Brain microvascular endothelial cell (primary cell): Measurements from ENCODE around the gene PHF3.

Source experiments
- DNase-seq: peaks from one replicate; pipeline ENCODE4 v3.0.0-alpha.2; 2020
- H3K27ac ChIP-seq: fragments of 250-450 bp; sonication (Bioruptor Pico); 2 replicates; pipeline ENCODE4 v1.5.1; 2020; ENCODE audit warnings: mild to moderate bottlenecking, moderate library complexity
- H3K27me3 ChIP-seq: fragments of 250-450 bp; sonication (Bioruptor Pico); replicated peaks from 2 replicates; pipeline ENCODE4 v1.5.1; 2020; ENCODE audit warnings: mild to moderate bottlenecking
- H3K36me3 ChIP-seq: fragments of 250-450 bp; sonication (Bioruptor Pico); replicated peaks from 2 replicates; pipeline ENCODE4 v1.5.1; 2020; ENCODE audit warnings: mild to moderate bottlenecking
- H3K4me3 ChIP-seq: 2 replicates; pipeline ENCODE4 v1.5.1; 2011; ENCODE audit warnings: low read depth, mild to moderate bottlenecking, control low read depth, low read length, moderate library complexity
- CTCF ChIP-seq: IDR thresholded peaks from 2 replicates; pipeline ENCODE4 v1.5.1; 2011; ENCODE audit warnings: low read depth, mild to moderate bottlenecking, moderate library complexity, low read length, control low read depth, inconsistent platforms; ENCODE audit errors: missing control alignments
- in situ Hi-C: cut with HindIII; loops from 2 replicates; pipeline ENCODE4 v1.10.0; 2017; ENCODE audit warnings: low sequenced_read_pairs, low pct_ligation_motif_present

Gene PHF3

GRCh38 chr6:63708631-63709030 lies 73.0 kb downstream of the PHF3 start:
- Histone ChIP-seq H3K4me3 (no peak overlapping the region), H3K27me3 (no peaks in the 10 kb centered on the region), H3K36me3 (peaks cover 26% of the 10 kb centered on the region), H3K27ac (no peak overlapping the region)
- in situ Hi-C loops: no loop called here
- TF ChIP-seq CTCF: no peak
- no peak for DNase-seq

- DNase-seq: no peak
- Histone ChIP-seq H3K27ac (no peak overlapping the region), H3K4me3 (no peak overlapping the region), H3K36me3 (peaks cover 26% of the 10 kb centered on the region), H3K27me3 (no peaks in the 10 kb centered on the region)
- in situ Hi-C loops: no loop called here
- no peak for TF ChIP-seq CTCF
Observed at GRCh38 chr6:63709148-63709547, 73.5 kb downstream of the PHF3 start.

- no peak overlapping the region for H3K27ac ChIP-seq
- in situ Hi-C loops: no loop called here
- peaks cover 18% of the 10 kb centered on the region for H3K36me3 ChIP-seq
- H3K4me3 ChIP-seq: no peak overlapping the region
- H3K27me3 ChIP-seq: no peaks in the 10 kb centered on the region
- no peak for TF ChIP-seq CTCF
- no peak for DNase-seq
Observed at GRCh38 chr6:63713332-63713731, 77.7 kb downstream of the PHF3 start.

- Histone ChIP-seq H3K27ac (no peak overlapping the region), H3K36me3 (peaks cover 18% of the 10 kb centered on the region), H3K4me3 (no peak overlapping the region), H3K27me3 (no peaks in the 10 kb centered on the region)
- TF ChIP-seq CTCF: no peak
- in situ Hi-C loops: no loop called here
- no peak for DNase-seq
Observed at GRCh38 chr6:63714091-63714490, 78.5 kb downstream of the PHF3 start.

- DNase-seq: no peak
- no peak for TF ChIP-seq CTCF
- Histone ChIP-seq H3K36me3 (peaks cover 13% of the 10 kb centered on the region), H3K4me3 (no peak overlapping the region), H3K27me3 (no peaks in the 10 kb centered on the region), H3K27ac (no peak overlapping the region)
- in situ Hi-C loops: no loop called here
Observed at GRCh38 chr6:63716169-63716568, 80.6 kb downstream of the PHF3 start.

GRCh38 chr6:63721181-63721580 lies 85.6 kb downstream of the PHF3 start:
- no peaks in the 10 kb centered on the region for H3K36me3 ChIP-seq
- H3K4me3 ChIP-seq: no peak overlapping the region
- DNase-seq: no peak
- in situ Hi-C loops: no loop called here
- no peaks in the 10 kb centered on the region for H3K27me3 ChIP-seq
- no peak for TF ChIP-seq CTCF
- no peak overlapping the region for H3K27ac ChIP-seq
